Measurements from ENCODE around the gene PRDM16. TPM values are rescaled to one million over a fixed set of nuclear protein-coding genes. Genes with fewer than 3 reads are reported as not detected.

The PRDM16 gene
- total and polyA plus RNA-seq, 2 of the 4 experiments (the other 2 are of a cell fraction), result 0.02 TPM; not detected in 1

GRCh38 chr1:3188150-3188971, 119.4 kb downstream of the PRDM16 start:
- Histone ChIP-seq H3K27me3 (ENCODE audit: control insufficient read depth, insufficient read depth, low read length) (no peaks in the 10 kb centered on the region), H2BK5ac (ENCODE audit: low read depth, low read length, poor library complexity, severe bottlenecking) (no peak overlapping the region), H3K23ac (ENCODE audit: low read depth, low read length) (no peak overlapping the region), H3K14ac (replicated peaks; ENCODE audit: low read depth, low read length) (no peak overlapping the region), H4K5ac (ENCODE audit: low read depth, low read length) (no peak overlapping the region), H2BK15ac (ENCODE audit: low read depth, low read length) (no peak overlapping the region), H2BK20ac (ENCODE audit: low read depth, low read length) (no peak overlapping the region), H2BK120ac (ENCODE audit: low read depth, low read length) (no peak overlapping the region), H3K4me1 (ENCODE audit: control insufficient read depth, insufficient read depth, low read length) (no peaks in the 10 kb centered on the region), H4K20me1 (ENCODE audit: insufficient read depth, low read length) (no peaks in the 10 kb centered on the region), H3K79me1 (ENCODE audit: low read depth in 1 of 2, low read length in 2 of 2) (no peaks in the 10 kb centered on the region), H3K4me2 (ENCODE audit: low read depth, low read length) (no peak overlapping the region), H4K91ac (ENCODE audit: insufficient read depth, low read depth, low read length) (no peak overlapping the region), H2AK9ac (replicated peaks; ENCODE audit: low read depth, low read length, poor library complexity) (no peak overlapping the region), H3K9me3 (ENCODE audit: control insufficient read depth, insufficient read depth, low read length) (peaks cover 61% of the 10 kb centered on the region), H3K4ac (ENCODE audit: low read depth, low read length) (no peak overlapping the region), H3K9me1 (ENCODE audit: insufficient read depth, low read length) (no peaks in the 10 kb centered on the region), H3K36me3 (ENCODE audit: control insufficient read depth, insufficient read depth, low read length) (no peaks in the 10 kb centered on the region), H3K27ac (ENCODE audit: insufficient read depth, low read length) (no peak overlapping the region), H4K8ac (ENCODE audit: low read depth in 2 of 2, low read length in 2 of 2) (no peak overlapping the region), H3K56ac (ENCODE audit: extremely low read depth, insufficient read depth, low read length) (no peak overlapping the region), H3K9ac (ENCODE audit: low read depth, low read length) (no peak overlapping the region), H2AFZ (replicated peaks; ENCODE audit: low read length, poor library complexity) (no peak overlapping the region), H2AK5ac (ENCODE audit: low read depth, low read length) (no peak overlapping the region), H3K4me3 (ENCODE audit: insufficient read depth, low read depth, low read length) (no peak overlapping the region), H3K18ac (ENCODE audit: low read depth, low read length) (no peak overlapping the region)
- no peak for DNase-seq
- BruUV-seq (replicated peaks), result no TSS peak
- TF ChIP-seq CEBPB (IDR thresholded peaks at IDR 0.05; ENCODE audit: low read depth, low read length) (no peak), CTCF (conservative IDR thresholded peaks at IDR 0.05; ENCODE audit: low read depth, low read length) (no peak), MAZ (IDR thresholded peaks at IDR 0.05; ENCODE audit: borderline replicate concordance, low read depth, low read length) (no peak), FOS (IDR thresholded peaks at IDR 0.05; ENCODE audit: low read depth, low read length) (no peak), MAFK (IDR thresholded peaks at IDR 0.05; ENCODE audit: low read depth, low read length) (no peak), USF2 (IDR thresholded peaks at IDR 0.05; ENCODE audit: low read depth, low read length) (no peak), ELK1 (IDR thresholded peaks at IDR 0.05; ENCODE audit: borderline replicate concordance, low read depth, low read length) (no peak), CHD1 (IDR thresholded peaks at IDR 0.05; ENCODE audit: low read depth, low read length) (no peak), BHLHE40 (IDR thresholded peaks at IDR 0.05; ENCODE audit: low read depth, low read length) (no peak), RFX5 (IDR thresholded peaks at IDR 0.05; ENCODE audit: low read depth, low read length) (no peak), NFE2L2 (IDR thresholded peaks at IDR 0.05; ENCODE audit: low read depth, low read length) (no peak), RAD21 (IDR thresholded peaks at IDR 0.05; ENCODE audit: low read length) (no peak), POLR2A (IDR thresholded peaks at IDR 0.05; ENCODE audit: low read depth, low read length) (no peak), MXI1 (IDR thresholded peaks at IDR 0.05; ENCODE audit: borderline replicate concordance, low read depth, low read length) (no peak), SMC3 (IDR thresholded peaks at IDR 0.05; ENCODE audit: low read depth, low read length) (no peak), RCOR1 (IDR thresholded peaks at IDR 0.05; ENCODE audit: insufficient replicate concordance, low read length) (no peak)
- in situ Hi-C loops (cut with MboI; ENCODE audit: low sequenced_read_pairs), result no loop called here
- dilution Hi-C loops (cut with HindIII; ENCODE audit: low sequenced_read_pairs, unreplicated experiment), result no loop called here
- ChIA-PET POLR2A (ENCODE audit: unreplicated experiment) (no interaction called here), CTCF (no interaction called here)
- no peak for ATAC-seq (ENCODE audit: low read depth)
- intact Hi-C loops (cut with micrococcal nuclease), result no loop called here
- WGBS, 2 experiments (ENCODE audit: extremely low coverage in 2 of 2, insufficient read length in 1 of 2), result 86% methylated on average over 23 of the region's 34 CpGs; no CpG with 5 or more reads in 1 of the 2 experiments
